HL-60 (cell line): Measurements from ENCODE around the gene QRICH1.
A peak's percentile ranks its signal among the peaks of the same experiment; 100 is the strongest.

Experiments used
- DNase-seq, 2 experiments: peaks; one replicate each; pipeline ENCODE4 v3.0.0-alpha.2; 2010 to 2020; ENCODE audit warnings: low read depth in 1 of 2, low spot score in 1 of 2
- H3K27ac ChIP-seq: fragments of 250-450 bp; sonication (Bioruptor Pico); replicated peaks from 2 replicates; pipeline ENCODE4 v1.5.1; 2020; ENCODE audit warnings: mild to moderate bottlenecking, moderate library complexity
- H3K27me3 ChIP-seq: fragments of 250-450 bp; sonication (Bioruptor Pico); 2 replicates; pipeline ENCODE4 v1.5.1; 2021; ENCODE audit warnings: mild to moderate bottlenecking, moderate library complexity; ENCODE audit not compliant: insufficient read depth, poor library complexity, severe bottlenecking
- H3K4me3 ChIP-seq: replicated peaks from 2 replicates; pipeline ENCODE4 v1.5.1; 2011; ENCODE audit warnings: mild to moderate bottlenecking, control low read depth, low read length; ENCODE audit not compliant: insufficient read depth
- GABPA ChIP-seq: IDR thresholded peaks from 2 replicates; pipeline ENCODE4 v1.6.1; 2012; ENCODE audit warnings: low read depth
- POLR2AphosphoS5 ChIP-seq: IDR thresholded peaks from 2 replicates; pipeline ENCODE4 v1.6.1; 2012; ENCODE audit warnings: low read depth
- SPI1 ChIP-seq: IDR thresholded peaks from 2 replicates; pipeline ENCODE4 v1.6.1; 2012; ENCODE audit warnings: low read depth, mild to moderate bottlenecking, borderline replicate concordance
- TF ChIP-seq, protein P1 (sequence below): IDR thresholded peaks from 2 replicates; pipeline ENCODE4 v1.6.1; 2012; ENCODE audit warnings: low read depth; ENCODE audit not compliant: insufficient replicate concordance
- TF ChIP-seq, protein P2 (sequence below): IDR thresholded peaks from one replicate; pipeline ENCODE4 v1.5.1; 2011; ENCODE audit warnings: low read length, control low read depth, inconsistent platforms; ENCODE audit not compliant: insufficient read depth

The QRICH1 gene

DNA sequence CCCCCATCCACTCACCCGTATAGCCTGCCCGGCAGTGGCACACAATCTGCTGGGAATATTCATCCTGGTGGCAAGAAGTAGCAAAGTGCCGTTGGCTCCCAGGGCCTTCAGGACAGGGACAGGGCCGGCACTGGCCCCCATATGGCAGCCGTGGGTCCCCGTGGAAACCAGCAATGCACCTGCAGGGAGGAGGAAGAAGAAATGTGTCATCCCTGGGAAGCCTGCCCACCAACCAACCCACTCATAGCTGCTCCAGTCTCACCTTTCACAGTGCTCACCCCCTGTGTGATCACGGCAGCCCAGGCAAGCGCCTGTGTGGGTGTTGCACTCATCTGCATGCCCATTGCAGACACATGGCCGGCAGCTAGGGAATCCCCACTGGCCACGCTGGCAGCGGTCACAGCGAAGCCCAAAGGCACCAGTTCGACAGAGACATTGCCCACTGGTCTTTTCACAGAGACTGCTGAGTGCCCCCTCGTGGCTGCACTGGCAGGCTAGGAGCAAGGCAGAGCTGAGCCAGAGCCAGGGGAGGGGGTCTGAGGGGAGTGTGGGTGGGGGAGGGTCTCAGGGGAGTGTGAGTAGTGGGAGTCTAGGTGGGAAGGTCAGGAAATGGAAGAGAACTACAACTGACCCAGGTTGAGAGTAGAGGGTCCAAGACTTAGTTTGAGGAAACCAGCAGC lies 31.3 kb upstream of the QRICH1 start:
- H3K27ac ChIP-seq: no peak overlapping the region
- DNase-seq: peak in 1 of 2 experiments; percentile 7
- H3K4me3 ChIP-seq: no peak overlapping the region
- no peaks in the 10 kb centered on the region for H3K27me3 ChIP-seq
- TF ChIP-seq GABPA (no peak), POLR2AphosphoS5 (no peak), SPI1 (no peak)
- TF ChIP-seq, protein P1, sequence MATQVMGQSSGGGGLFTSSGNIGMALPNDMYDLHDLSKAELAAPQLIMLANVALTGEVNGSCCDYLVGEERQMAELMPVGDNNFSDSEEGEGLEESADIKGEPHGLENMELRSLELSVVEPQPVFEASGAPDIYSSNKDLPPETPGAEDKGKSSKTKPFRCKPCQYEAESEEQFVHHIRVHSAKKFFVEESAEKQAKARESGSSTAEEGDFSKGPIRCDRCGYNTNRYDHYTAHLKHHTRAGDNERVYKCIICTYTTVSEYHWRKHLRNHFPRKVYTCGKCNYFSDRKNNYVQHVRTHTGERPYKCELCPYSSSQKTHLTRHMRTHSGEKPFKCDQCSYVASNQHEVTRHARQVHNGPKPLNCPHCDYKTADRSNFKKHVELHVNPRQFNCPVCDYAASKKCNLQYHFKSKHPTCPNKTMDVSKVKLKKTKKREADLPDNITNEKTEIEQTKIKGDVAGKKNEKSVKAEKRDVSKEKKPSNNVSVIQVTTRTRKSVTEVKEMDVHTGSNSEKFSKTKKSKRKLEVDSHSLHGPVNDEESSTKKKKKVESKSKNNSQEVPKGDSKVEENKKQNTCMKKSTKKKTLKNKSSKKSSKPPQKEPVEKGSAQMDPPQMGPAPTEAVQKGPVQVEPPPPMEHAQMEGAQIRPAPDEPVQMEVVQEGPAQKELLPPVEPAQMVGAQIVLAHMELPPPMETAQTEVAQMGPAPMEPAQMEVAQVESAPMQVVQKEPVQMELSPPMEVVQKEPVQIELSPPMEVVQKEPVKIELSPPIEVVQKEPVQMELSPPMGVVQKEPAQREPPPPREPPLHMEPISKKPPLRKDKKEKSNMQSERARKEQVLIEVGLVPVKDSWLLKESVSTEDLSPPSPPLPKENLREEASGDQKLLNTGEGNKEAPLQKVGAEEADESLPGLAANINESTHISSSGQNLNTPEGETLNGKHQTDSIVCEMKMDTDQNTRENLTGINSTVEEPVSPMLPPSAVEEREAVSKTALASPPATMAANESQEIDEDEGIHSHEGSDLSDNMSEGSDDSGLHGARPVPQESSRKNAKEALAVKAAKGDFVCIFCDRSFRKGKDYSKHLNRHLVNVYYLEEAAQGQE: no peak
- TF ChIP-seq, protein P2, sequence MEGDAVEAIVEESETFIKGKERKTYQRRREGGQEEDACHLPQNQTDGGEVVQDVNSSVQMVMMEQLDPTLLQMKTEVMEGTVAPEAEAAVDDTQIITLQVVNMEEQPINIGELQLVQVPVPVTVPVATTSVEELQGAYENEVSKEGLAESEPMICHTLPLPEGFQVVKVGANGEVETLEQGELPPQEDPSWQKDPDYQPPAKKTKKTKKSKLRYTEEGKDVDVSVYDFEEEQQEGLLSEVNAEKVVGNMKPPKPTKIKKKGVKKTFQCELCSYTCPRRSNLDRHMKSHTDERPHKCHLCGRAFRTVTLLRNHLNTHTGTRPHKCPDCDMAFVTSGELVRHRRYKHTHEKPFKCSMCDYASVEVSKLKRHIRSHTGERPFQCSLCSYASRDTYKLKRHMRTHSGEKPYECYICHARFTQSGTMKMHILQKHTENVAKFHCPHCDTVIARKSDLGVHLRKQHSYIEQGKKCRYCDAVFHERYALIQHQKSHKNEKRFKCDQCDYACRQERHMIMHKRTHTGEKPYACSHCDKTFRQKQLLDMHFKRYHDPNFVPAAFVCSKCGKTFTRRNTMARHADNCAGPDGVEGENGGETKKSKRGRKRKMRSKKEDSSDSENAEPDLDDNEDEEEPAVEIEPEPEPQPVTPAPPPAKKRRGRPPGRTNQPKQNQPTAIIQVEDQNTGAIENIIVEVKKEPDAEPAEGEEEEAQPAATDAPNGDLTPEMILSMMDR: no peak

DNA sequence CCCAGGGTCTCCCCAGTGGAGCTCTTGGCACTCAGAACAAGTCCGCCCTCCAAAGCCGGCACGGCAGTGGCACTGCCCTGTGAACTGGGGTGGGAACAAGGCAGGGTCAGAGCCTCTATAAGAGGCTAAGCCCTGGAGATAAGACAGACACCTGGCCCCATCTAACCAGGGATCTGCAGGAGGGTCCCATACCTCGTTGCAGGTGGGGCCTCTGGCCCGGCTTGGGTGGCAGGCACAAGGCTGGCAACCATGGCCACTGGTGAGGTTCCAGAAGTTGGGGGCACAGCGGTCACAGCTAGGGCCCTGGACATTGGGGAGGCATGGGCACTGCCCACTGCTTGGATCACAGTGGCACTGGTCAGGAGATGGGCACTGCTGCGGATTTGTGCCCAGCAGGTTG lies 30.3 kb upstream of the QRICH1 start:
- H3K4me3 ChIP-seq: no peak overlapping the region
- no peak for DNase-seq
- no peaks in the 10 kb centered on the region for H3K27me3 ChIP-seq
- H3K27ac ChIP-seq: no peak overlapping the region
- TF ChIP-seq GABPA: no peak
- no peak for TF ChIP-seq POLR2AphosphoS5
- TF ChIP-seq, protein P1: no peak
- no peak for TF ChIP-seq SPI1
- TF ChIP-seq, protein P2: no peak

DNA sequence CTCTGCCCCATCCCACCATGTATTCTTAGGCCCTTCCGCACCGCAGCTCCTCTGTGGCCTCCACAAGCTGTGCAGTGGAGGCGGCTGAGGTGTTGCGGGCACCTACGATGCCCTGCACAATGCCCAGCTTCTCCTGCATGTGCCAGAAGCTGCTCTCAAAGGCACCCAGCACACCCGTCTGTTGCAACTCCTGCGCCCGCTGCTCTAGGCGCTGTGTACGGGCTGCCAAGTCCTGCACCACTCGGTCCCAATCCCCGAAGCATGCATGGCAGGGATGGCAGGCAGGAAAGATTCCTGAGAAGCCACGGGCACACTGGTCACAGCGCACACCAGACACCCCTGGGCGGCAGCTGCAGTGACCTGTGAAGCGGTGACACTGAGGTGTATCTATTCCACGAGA lies 29.8 kb upstream of the QRICH1 start:
- DNase-seq: no peak
- no peaks in the 10 kb centered on the region for H3K27me3 ChIP-seq
- no peak overlapping the region for H3K27ac ChIP-seq
- H3K4me3 ChIP-seq: no peak overlapping the region
- no peak for TF ChIP-seq SPI1
- TF ChIP-seq, protein P1: no peak
- TF ChIP-seq, protein P2: no peak
- TF ChIP-seq GABPA: no peak
- no peak for TF ChIP-seq POLR2AphosphoS5
